ENCODE data around the gene PRDM15. TPM values are rescaled to one million over a fixed set of nuclear protein-coding genes. Genes with fewer than 3 reads are reported as not detected.

Gene PRDM15
- total and polyA plus RNA-seq, 9 donors = 3.8 to 6.8 (median 5.5) TPM

Other genes with a start within 250 kb of the PRDM15 start
- gene RIPK4, start 112.3 kb downstream of the PRDM15 start, total RNA-seq = 0.22 TPM
- 1 to 10 TPM in 2 of 8 donors, under 1 TPM in 6; 0.16 to 1.8 (median 0.39) TPM for gene RIPK4, start 112.3 kb downstream of the PRDM15 start, polyA plus RNA-seq (ENCODE audit: insufficient read depth in 1 of 8, insufficient read length in 8 of 8, low replicate concordance in 1 of 8)
- gene C2CD2, start 74.7 kb upstream of the PRDM15 start, total RNA-seq = 8.3 TPM
- 10 to 100 TPM in 1 of 8 donors, 1 to 10 TPM in 7; 7.2 to 11.2 (median 8.9) TPM for gene C2CD2, start 74.7 kb upstream of the PRDM15 start, polyA plus RNA-seq (ENCODE audit: insufficient read depth in 1 of 8, insufficient read length in 8 of 8, low replicate concordance in 1 of 8)
- 3.5 TPM for gene ZBTB21, start 131.0 kb upstream of the PRDM15 start, total RNA-seq
- gene ZBTB21, start 131.0 kb upstream of the PRDM15 start, polyA plus RNA-seq (ENCODE audit: insufficient read depth in 1 of 8, insufficient read length in 8 of 8, low replicate concordance in 1 of 8) = 1 to 10 TPM; 3.7 to 8.4 (median 5.1) TPM
- 0.04 TPM for gene UMODL1, start 192.0 kb upstream of the PRDM15 start, total RNA-seq
- gene UMODL1, start 192.0 kb upstream of the PRDM15 start, polyA plus RNA-seq (ENCODE audit: insufficient read depth in 1 of 8, insufficient read length in 8 of 8, low replicate concordance in 1 of 8) = under 1 TPM in 2 of 8 donors, not detected in 6; 0.03 to 0.20 TPM

All from muscle of leg (tissue), 9 donors.